ENCODE results near the gene RALGAPA2.

Gene RALGAPA2

DNA sequence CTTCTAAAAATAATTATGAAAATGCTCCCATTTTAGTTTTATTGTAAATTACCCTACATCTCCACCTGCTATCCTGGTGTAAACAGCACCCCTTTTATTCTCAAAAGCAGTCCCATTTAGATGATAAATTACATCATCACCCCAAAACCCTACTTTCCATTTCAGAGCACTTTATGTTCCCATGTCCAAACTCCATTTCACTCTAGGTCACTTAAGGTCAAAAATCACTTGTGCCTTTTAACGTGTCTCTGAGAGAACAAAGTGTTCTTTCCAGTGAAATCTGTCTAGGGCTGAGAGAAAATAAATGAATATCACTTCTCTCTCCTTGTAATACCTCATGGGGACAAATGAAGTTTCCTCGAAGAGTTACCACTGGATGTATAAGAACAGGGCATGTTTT lies 187.2 kb downstream of the RALGAPA2 start:
- TF ChIP-seq, protein P1, sequence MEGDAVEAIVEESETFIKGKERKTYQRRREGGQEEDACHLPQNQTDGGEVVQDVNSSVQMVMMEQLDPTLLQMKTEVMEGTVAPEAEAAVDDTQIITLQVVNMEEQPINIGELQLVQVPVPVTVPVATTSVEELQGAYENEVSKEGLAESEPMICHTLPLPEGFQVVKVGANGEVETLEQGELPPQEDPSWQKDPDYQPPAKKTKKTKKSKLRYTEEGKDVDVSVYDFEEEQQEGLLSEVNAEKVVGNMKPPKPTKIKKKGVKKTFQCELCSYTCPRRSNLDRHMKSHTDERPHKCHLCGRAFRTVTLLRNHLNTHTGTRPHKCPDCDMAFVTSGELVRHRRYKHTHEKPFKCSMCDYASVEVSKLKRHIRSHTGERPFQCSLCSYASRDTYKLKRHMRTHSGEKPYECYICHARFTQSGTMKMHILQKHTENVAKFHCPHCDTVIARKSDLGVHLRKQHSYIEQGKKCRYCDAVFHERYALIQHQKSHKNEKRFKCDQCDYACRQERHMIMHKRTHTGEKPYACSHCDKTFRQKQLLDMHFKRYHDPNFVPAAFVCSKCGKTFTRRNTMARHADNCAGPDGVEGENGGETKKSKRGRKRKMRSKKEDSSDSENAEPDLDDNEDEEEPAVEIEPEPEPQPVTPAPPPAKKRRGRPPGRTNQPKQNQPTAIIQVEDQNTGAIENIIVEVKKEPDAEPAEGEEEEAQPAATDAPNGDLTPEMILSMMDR (IDR thresholded peaks at IDR 0.05; ENCODE audit: insufficient read depth, low read depth, low read length, missing control alignments) = no peak
- H3K4me3 ChIP-seq (ENCODE audit: low read depth, low read length) = no peak overlapping the region
- no peak for DNase-seq (ENCODE audit: low read depth)

DNA sequence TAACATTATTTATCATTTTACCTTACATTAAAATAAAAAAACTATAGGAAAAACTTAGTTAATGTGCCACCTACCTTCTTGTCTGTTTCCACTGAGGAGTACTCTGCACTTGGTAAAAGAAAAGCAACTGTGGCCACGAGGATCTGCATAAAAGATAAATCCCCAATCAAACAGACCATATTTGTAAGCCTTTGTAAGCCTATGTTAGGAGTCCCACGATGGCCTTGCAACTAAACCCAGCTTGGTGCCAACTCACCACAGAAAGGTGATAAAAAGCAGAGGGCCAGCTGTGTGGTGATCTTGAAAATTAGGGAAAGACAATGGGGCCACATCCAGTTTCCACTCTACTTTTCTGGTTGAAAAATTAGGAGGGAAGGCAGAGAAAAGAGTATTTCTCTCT lies 187.7 kb downstream of the RALGAPA2 start:
- no peak overlapping the region for H3K4me3 ChIP-seq (ENCODE audit: low read depth, low read length)
- DNase-seq (ENCODE audit: low read depth) = no peak
- TF ChIP-seq, protein P1 (IDR thresholded peaks at IDR 0.05; ENCODE audit: insufficient read depth, low read depth, low read length, missing control alignments) = no peak

DNA sequence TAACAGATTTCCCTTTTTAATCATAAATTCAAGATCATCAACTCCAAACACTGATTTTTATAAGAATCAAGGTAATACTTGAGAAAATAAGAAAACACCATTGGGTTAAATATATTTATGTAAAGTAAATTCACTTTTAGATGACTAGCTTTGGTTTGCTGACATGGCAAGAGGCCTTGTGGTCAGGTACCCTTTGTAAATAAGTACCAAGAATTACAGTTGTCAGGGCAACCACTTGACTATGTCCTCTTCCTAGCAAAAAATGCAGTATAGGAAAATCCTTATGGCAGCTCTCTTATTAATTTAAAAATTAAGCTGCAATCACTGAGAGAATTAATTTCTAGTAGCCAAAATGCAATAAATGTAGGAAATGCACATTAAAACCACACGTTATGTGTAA lies 190.7 kb downstream of the RALGAPA2 start:
- no peak overlapping the region for H3K4me3 ChIP-seq (ENCODE audit: low read depth, low read length)
- DNase-seq (ENCODE audit: low read depth) = no peak
- TF ChIP-seq, protein P1 (IDR thresholded peaks at IDR 0.05; ENCODE audit: insufficient read depth, low read depth, low read length, missing control alignments) = no peak

DNA sequence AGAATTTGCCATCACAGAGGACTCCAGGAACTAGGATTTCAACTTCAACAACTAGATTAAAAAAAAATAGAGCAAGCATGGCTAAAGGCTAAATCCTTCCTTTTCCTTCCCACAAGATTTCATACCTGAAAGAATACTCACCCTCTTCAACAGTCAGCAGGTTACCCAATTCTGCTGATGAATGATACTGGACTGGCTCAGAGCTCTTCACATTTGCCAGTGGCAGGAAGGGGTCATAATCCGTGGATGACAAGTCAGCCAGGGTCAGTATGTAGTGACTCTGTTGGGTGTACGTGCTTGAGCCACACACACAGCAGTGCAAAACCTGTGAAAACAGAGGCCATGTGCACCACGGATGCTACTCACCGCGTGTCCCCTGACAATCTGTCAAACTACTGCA lies 191.7 kb downstream of the RALGAPA2 start:
- no peak for DNase-seq (ENCODE audit: low read depth)
- no peak overlapping the region for H3K4me3 ChIP-seq (ENCODE audit: low read depth, low read length)
- TF ChIP-seq, protein P1 (IDR thresholded peaks at IDR 0.05; ENCODE audit: insufficient read depth, low read depth, low read length, missing control alignments) = no peak

DNA sequence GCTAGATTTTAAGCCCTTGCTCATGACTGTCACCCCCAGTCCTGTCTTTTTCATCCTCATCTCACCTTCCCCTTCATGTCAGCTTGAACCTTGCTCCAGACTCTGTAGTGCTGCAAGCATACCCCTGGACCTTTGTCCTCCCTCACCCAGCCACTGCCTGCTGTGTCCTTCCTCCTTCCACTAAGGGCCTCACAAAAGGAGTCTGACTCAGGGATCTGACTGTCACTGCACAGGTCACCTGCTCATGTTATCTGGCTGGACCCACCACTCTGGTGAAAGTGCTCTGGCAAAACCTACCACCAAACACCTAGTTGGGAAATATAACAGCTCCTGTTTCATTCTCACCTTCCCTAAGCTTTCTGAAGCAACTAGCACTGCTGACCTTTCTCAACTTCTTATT lies 193.2 kb downstream of the RALGAPA2 start:
- no peak for DNase-seq (ENCODE audit: low read depth)
- TF ChIP-seq, protein P1 (IDR thresholded peaks at IDR 0.05; ENCODE audit: insufficient read depth, low read depth, low read length, missing control alignments) = no peak
- H3K4me3 ChIP-seq (ENCODE audit: low read depth, low read length) = no peak overlapping the region

DNA sequence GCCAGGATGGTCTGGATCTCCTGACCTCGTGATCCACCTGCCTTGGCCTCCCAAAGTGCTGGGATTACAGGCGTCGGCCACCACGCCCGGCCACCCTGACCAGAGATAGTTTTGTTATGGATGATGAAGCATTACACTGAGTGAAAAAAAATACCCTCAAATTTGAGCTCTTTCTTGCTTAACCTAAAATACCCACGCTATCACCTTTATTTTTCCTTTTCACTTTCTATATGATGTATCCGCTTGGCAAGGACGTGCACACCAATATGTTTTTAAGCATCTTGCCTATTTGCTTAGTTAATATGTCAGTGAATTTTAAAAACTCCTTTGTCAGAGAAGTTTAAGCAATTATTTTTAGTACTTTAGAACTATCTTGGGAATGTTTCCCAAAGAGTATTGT lies 194.2 kb downstream of the RALGAPA2 start:
- H3K4me3 ChIP-seq (ENCODE audit: low read depth, low read length) = no peak overlapping the region
- TF ChIP-seq, protein P1 (IDR thresholded peaks at IDR 0.05; ENCODE audit: insufficient read depth, low read depth, low read length, missing control alignments) = no peak
- peak; percentile 28 for DNase-seq (ENCODE audit: low read depth)

DNA sequence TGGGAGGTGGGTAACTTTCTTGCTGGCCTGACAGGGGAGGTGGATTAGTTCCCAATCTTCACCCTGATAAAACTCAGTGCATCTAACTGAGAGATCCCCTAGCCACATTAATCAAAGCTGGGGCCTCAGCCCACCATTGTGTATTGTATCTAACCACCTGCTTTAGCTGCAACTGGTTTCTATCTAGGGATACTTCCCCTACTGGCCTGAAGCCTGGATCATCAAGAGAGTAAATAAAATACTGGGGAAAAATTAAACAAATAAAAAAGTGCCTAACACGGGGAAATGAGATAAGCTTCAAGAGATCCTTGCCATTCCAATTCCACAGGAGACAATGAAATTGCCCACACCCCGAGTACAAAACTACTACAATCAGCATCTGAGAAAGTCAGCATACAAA lies 195.1 kb downstream of the RALGAPA2 start:
- DNase-seq (ENCODE audit: low read depth) = no peak
- TF ChIP-seq, protein P1 (IDR thresholded peaks at IDR 0.05; ENCODE audit: insufficient read depth, low read depth, low read length, missing control alignments) = no peak
- no peak overlapping the region for H3K4me3 ChIP-seq (ENCODE audit: low read depth, low read length)

Data from GM12865 (cell line).